22Rv1 (cell line): ENCODE data around the gene ABO.

Experiments
- ZFX ChIP-seq: fragments of 450-650 bp; IDR thresholded peaks from 2 replicates; pipeline ENCODE4 v1.6.1; 2017; ENCODE audit warnings: antibody characterized with exemption, borderline replicate concordance
- TF ChIP-seq, protein P1 (sequence below): fragments of 450-650 bp; IDR thresholded peaks from 2 replicates; pipeline ENCODE4 v1.5.1; 2017; ENCODE audit warnings: mild to moderate bottlenecking

DNA sequence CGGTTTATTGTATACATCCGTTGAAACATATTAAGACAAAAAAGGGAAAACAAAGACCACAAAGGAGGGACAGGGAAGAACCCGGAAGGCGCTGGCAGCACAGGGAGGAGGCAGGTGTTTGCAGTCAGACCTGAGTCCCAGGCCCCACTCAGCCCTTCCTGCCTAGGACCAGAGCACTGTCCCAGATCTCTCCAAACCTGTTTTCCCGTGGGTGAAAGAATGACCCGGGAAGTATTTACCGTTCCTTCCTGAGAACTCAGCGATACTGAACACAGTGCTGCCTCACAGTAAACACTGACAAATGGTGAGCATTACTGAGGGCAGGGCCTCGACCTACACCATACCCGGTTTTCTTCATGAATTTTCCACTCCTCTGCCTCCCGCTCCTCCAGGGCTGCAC lies 1.2 kb downstream of the ABO start:
- TF ChIP-seq, protein P1, sequence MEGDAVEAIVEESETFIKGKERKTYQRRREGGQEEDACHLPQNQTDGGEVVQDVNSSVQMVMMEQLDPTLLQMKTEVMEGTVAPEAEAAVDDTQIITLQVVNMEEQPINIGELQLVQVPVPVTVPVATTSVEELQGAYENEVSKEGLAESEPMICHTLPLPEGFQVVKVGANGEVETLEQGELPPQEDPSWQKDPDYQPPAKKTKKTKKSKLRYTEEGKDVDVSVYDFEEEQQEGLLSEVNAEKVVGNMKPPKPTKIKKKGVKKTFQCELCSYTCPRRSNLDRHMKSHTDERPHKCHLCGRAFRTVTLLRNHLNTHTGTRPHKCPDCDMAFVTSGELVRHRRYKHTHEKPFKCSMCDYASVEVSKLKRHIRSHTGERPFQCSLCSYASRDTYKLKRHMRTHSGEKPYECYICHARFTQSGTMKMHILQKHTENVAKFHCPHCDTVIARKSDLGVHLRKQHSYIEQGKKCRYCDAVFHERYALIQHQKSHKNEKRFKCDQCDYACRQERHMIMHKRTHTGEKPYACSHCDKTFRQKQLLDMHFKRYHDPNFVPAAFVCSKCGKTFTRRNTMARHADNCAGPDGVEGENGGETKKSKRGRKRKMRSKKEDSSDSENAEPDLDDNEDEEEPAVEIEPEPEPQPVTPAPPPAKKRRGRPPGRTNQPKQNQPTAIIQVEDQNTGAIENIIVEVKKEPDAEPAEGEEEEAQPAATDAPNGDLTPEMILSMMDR = no peak
- TF ChIP-seq ZFX = no peak
